Fibroblast of mammary gland (primary cell): Measurements from ENCODE around the gene LRRC7.
A peak's percentile ranks its signal among the peaks of the same experiment; 100 is the strongest.

ENCODE experiments used
- DNase-seq: peaks from one replicate; pipeline ENCODE4 v3.0.0-alpha.2; 2010; ENCODE audit warnings: low read depth
- H3K4me3 ChIP-seq: 2 replicates; pipeline ENCODE4 v1.5.1; 2011; ENCODE audit warnings: low read depth, mild to moderate bottlenecking, low read length, moderate library complexity; ENCODE audit not compliant: control insufficient read depth
- CTCF ChIP-seq: conservative IDR thresholded peaks from 2 replicates; pipeline ENCODE4 v1.5.1; 2011; ENCODE audit warnings: low read depth, low read length, inconsistent platforms; ENCODE audit not compliant: control insufficient read depth, insufficient read depth

Gene LRRC7

GRCh38 chr1:69733061-69733460 lies 165.3 kb downstream of the LRRC7 start:
- DNase-seq, result no peak
- no peak for TF ChIP-seq CTCF
- no peak overlapping the region for H3K4me3 ChIP-seq

DNA sequence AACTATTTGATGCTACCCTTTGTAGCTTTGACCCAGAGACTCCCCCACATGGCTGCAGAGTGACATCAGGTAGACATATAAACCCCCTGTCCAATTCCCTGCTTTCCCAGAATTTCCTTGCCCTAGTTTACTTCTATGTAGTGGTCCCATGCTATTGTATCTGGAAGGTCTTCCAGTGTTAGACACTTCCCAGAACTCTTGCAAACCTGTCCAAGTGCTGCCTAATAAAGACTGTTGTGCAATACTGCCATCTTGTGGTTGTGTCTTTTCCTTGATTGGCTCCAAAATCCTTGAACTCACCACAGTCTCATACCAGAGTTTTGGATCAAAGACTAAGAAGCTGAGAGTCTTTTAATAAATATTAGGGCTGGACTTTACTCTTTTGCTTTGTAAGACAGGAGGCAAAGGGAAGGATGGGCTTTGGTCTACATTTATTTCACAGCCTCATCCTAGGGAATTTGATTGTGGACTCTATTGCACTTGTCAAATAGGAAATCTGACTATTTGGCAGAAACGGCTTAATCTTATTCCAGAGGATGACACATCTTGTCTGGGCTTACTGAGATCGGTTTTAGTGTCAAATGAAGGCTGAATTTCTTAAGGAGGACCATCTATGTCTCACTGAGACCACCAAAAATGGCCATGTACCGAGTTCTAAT lies 169.9 kb downstream of the LRRC7 start:
- peak; percentile 80 for TF ChIP-seq CTCF
- DNase-seq, result peak; percentile 81
- H3K4me3 ChIP-seq, result no peak overlapping the region

DNA sequence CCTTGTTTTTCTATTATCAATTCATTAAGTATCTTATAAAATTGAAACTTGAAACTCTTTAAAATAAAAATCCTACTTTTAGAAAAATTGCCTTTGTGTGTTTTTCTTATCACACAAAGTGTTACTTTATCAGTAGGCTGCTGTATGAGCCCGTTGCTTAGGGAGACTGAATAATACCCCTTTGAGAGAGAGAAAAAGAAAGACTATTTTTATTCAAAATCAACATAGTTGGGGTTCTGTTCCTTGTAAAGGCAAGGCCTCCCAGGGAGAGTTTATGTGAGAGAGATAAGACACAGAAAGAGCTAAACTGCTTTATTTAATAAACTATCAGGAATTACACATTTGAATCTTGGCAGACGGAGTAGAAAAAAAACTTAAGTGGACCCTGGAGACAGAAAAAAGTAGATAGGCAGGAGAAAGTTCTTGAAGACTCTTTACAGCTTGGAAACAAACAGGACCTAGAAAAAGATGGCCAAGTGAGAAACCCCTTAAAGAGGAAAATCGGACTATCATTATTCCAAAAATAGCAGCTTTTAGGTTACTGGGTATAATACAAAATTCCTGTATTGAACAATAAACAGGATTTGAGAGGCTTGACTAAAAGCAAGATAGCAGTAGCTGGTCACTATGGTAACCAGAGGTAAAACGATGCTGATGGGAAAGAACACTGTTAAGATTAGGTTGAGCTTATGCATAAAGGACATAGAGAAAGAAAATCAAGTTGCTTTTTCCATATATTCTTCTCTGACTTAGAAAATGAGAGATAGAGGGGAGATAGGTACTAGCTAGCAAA lies 170.9 kb downstream of the LRRC7 start:
- TF ChIP-seq CTCF, result no peak
- H3K4me3 ChIP-seq, result no peak overlapping the region
- DNase-seq, result no peak

GRCh38 chr1:69739251-69739605 lies 171.5 kb downstream of the LRRC7 start:
- DNase-seq, result no peak
- TF ChIP-seq CTCF, result no peak
- no peak overlapping the region for H3K4me3 ChIP-seq

DNA sequence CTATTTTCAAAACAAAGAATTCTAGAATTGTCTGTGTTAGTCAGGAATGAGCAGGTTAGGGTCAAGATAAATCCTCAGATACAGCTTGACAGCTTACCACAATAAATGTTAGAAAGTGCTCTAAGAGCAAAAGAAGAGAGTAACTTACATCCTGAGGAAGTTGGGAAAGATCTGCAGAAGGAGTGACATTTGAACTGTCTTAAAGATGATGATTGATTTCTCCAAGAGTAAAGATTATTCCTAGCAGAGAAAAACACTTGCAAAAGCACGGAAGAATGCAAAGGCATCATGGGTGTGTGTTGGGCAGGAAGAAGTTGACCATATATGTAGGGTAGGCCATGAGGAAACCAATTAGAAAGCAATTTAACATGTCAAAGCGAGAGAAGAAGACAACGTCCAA lies 175.4 kb downstream of the LRRC7 start:
- no peak overlapping the region for H3K4me3 ChIP-seq
- DNase-seq, result no peak
- TF ChIP-seq CTCF, result no peak

DNA sequence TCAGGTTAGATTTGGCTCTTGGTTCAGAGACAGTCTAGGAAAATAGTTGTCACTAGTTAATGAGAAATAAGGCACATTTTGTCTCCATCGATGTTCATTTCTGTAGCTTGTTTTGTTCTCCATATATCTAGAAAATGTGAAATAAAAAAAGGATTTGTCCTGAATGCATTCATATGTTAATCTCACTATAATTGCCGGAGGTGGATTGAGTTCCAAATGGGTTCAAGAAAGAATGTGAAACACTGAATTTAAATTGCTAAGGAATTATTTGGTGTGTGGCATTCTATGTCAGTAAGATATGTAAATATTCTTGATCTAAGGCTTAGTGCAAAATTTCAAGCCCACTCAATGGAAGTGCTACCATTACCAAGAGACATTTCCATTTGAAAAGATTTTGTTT lies 176.7 kb downstream of the LRRC7 start:
- H3K4me3 ChIP-seq, result no peak overlapping the region
- no peak for TF ChIP-seq CTCF
- DNase-seq, result no peak

DNA sequence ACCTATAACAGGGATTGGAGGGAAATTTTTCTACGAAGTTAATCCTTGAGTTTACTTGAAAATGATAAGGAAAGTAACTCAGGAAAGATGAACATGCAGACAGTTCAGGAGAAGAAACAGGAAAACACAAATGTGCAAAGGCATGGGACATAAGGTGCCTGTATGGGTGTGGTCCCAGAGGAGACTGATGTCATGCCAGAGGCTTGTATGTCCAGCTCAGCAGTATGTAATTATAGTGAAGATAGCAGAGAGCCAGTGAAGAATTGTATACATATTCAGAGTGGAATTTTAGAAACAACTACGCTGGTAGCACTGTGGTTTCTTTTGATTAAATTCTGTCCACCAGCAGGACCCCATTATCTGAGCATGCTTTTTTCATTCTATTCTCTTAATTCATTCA lies 179.5 kb downstream of the LRRC7 start:
- no peak for DNase-seq
- no peak overlapping the region for H3K4me3 ChIP-seq
- TF ChIP-seq CTCF, result no peak
